ENCODE measurements around the gene TMEM225. TPM values are rescaled to one million over a fixed set of nuclear protein-coding genes. Genes with fewer than 3 reads are reported as not detected.

TMEM225 gene
- total RNA-seq (not detected), total RNA-seq (0 reads per million in 29 experiments)
- not detected for total RNA-seq (2013)

DNA sequence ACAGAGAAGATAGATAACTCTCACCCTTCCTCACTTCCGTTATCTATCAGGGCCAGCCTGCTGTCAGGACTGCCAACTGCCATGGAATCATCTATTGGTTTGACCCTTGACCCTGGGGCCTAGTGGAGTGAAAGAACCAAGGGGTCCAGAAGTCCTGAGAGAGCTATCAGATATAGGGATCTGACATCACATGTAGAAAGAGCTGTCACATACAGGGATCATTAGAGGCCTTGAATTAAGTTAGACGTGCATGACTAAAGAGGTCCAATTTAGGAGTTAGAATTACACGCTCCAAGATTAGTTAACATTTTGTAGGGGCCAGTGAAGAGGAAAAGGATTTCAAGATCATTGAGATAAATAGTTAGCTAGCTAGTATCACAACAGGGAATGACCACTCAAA is at the start of gene TMEM225:
TMEM225 (minus strand) TSS at position 101 of the 400 bp plus-strand sequence. CDS start 245 bp downstream, outside the sequence.
- DNase-seq (no peak), ATAC-seq (replicated peaks in 1 of 4) (no peak)
- H3K27ac Mint-ChIP-seq: no peak within 1 kb of the TSS
- ChIA-PET CTCF (interaction anchor here in 1 of 2 donors (0.6 kb wide), 1 partner anchor 26 kb away, joined by 3 read pairs; no protein-coding TSS in a partner anchor), POLR2A (no interaction called here)
- Histone ChIP-seq H3K27ac (ENCODE audit: low read length) (no peak within 1 kb of the TSS), H3K27me3 (replicated peaks in 1 of 2; ENCODE audit: control insufficient read depth in 2 of 2, extremely low read depth in 1 of 2, insufficient read depth in 2 of 2, low read length in 1 of 2) (no peaks in the 10 kb centered on the region), H3K9me3 (no peaks in the 10 kb centered on the region), H3K4me3 (ENCODE audit: control insufficient read depth in 1 of 2, extremely low read depth in 1 of 2, low read length in 1 of 2) (no peak within 1 kb of the TSS), H3K4me1 (ENCODE audit: control insufficient read depth in 1 of 2, extremely low read depth in 1 of 2, insufficient read depth in 2 of 2, low read length in 2 of 2) (no peaks in the 10 kb centered on the region), H3K36me3 (ENCODE audit: control insufficient read depth in 2 of 2, extremely low read depth in 1 of 2, insufficient read depth in 1 of 2, low read length in 1 of 2) (no peaks in the 10 kb centered on the region)
- H3K4me1 Mint-ChIP-seq: no peaks in the 10 kb centered on the region
- H3K27me3 Mint-ChIP-seq: peaks cover under 1 to 5% of the 10 kb centered on the region in 2 donors
- no peaks in the 10 kb centered on the region for H3K36me3 Mint-ChIP-seq
- H3K4me3 Mint-ChIP-seq: no peak within 1 kb of the TSS
- H3K9me3 Mint-ChIP-seq: peaks cover 0 to 4% (median 0%) of the 10 kb centered on the region in 3 donors
- WGBS (ENCODE audit: insufficient coverage): 97% methylated on average over 2 of the region's 3 CpGs

GRCh38 chr11:123924027-123924426 is 38.6 kb upstream of the TMEM225 start:
- ATAC-seq (replicated peaks in 1 of 4) (no peak), DNase-seq (no peak)
- Histone ChIP-seq H3K4me1 (ENCODE audit: control insufficient read depth in 1 of 2, extremely low read depth in 1 of 2, insufficient read depth in 2 of 2, low read length in 2 of 2) (no peaks in the 10 kb centered on the region), H3K9me3 (no peaks in the 10 kb centered on the region), H3K4me3 (ENCODE audit: control insufficient read depth in 1 of 2, extremely low read depth in 1 of 2, low read length in 1 of 2) (no peak overlapping the region), H3K27me3 (replicated peaks in 1 of 2; ENCODE audit: control insufficient read depth in 2 of 2, extremely low read depth in 1 of 2, insufficient read depth in 2 of 2, low read length in 1 of 2) (no peaks in the 10 kb centered on the region), H3K27ac (ENCODE audit: low read length) (no peak overlapping the region), H3K36me3 (ENCODE audit: control insufficient read depth in 2 of 2, extremely low read depth in 1 of 2, insufficient read depth in 1 of 2, low read length in 1 of 2) (no peaks in the 10 kb centered on the region)
- Mint-ChIP-seq H3K36me3 (no peaks in the 10 kb centered on the region), H3K27me3 (peaks cover 0 to 4% of the 10 kb centered on the region in 2 donors), H3K4me1 (no peaks in the 10 kb centered on the region), H3K4me3 (no peak overlapping the region), H3K27ac (no peak overlapping the region), H3K9me3 (no peaks in the 10 kb centered on the region)
- WGBS (ENCODE audit: insufficient coverage): no CpG with 5 or more reads among the region's 1 CpG
- CTCF ChIA-PET: no interaction called here
- POLR2A ChIA-PET: no interaction called here

GRCh38 chr11:123920943-123921342 is 35.5 kb upstream of the TMEM225 start:
- CTCF ChIA-PET: no interaction called here
- POLR2A ChIA-PET: no interaction called here
- Histone ChIP-seq H3K9me3 (no peaks in the 10 kb centered on the region), H3K27me3 (replicated peaks in 1 of 2; ENCODE audit: control insufficient read depth in 2 of 2, extremely low read depth in 1 of 2, insufficient read depth in 2 of 2, low read length in 1 of 2) (no peaks in the 10 kb centered on the region), H3K4me3 (ENCODE audit: control insufficient read depth in 1 of 2, extremely low read depth in 1 of 2, low read length in 1 of 2) (no peak overlapping the region), H3K36me3 (ENCODE audit: control insufficient read depth in 2 of 2, extremely low read depth in 1 of 2, insufficient read depth in 1 of 2, low read length in 1 of 2) (no peaks in the 10 kb centered on the region), H3K27ac (ENCODE audit: low read length) (no peak overlapping the region), H3K4me1 (ENCODE audit: control insufficient read depth in 1 of 2, extremely low read depth in 1 of 2, insufficient read depth in 2 of 2, low read length in 2 of 2) (no peaks in the 10 kb centered on the region)
- H3K27me3 Mint-ChIP-seq: no peaks in the 10 kb centered on the region
- DNase-seq (no peak), ATAC-seq (replicated peaks in 1 of 4) (no peak)
- no peaks in the 10 kb centered on the region for H3K4me1 Mint-ChIP-seq
- H3K27ac Mint-ChIP-seq: no peak overlapping the region
- no CpG with 5 or more reads among the region's 3 CpGs for WGBS (ENCODE audit: insufficient coverage)
- no peak overlapping the region for H3K4me3 Mint-ChIP-seq
- no peaks in the 10 kb centered on the region for H3K36me3 Mint-ChIP-seq
- H3K9me3 Mint-ChIP-seq: no peaks in the 10 kb centered on the region

GRCh38 chr11:123905826-123906225 is 20.4 kb upstream of the TMEM225 start:
- H3K27ac ChIP-seq (ENCODE audit: low read length): no peak overlapping the region
- H3K4me1 ChIP-seq (ENCODE audit: control insufficient read depth in 1 of 2, extremely low read depth in 1 of 2, insufficient read depth in 2 of 2, low read length in 2 of 2): no peaks in the 10 kb centered on the region
- CTCF ChIA-PET: no interaction called here
- H3K36me3 ChIP-seq (ENCODE audit: control insufficient read depth in 2 of 2, extremely low read depth in 1 of 2, insufficient read depth in 1 of 2, low read length in 1 of 2): no peaks in the 10 kb centered on the region
- Mint-ChIP-seq H3K4me3 (no peak overlapping the region), H3K9me3 (no peaks in the 10 kb centered on the region), H3K27ac (no peak overlapping the region), H3K4me1 (no peaks in the 10 kb centered on the region), H3K27me3 (peaks cover 0 to 15% of the 10 kb centered on the region in 2 donors), H3K36me3 (no peaks in the 10 kb centered on the region)
- ATAC-seq (replicated peaks in 1 of 4): no peak
- no peaks in the 10 kb centered on the region for H3K27me3 ChIP-seq (replicated peaks in 1 of 2; ENCODE audit: control insufficient read depth in 2 of 2, extremely low read depth in 1 of 2, insufficient read depth in 2 of 2, low read length in 1 of 2)
- no peak overlapping the region for H3K4me3 ChIP-seq (ENCODE audit: control insufficient read depth in 1 of 2, extremely low read depth in 1 of 2, low read length in 1 of 2)
- H3K9me3 ChIP-seq: no peaks in the 10 kb centered on the region
- no peak for DNase-seq
- POLR2A ChIA-PET: no interaction called here
- 67% methylated on average over 2 of the region's 3 CpGs for WGBS (ENCODE audit: insufficient coverage)

DNA sequence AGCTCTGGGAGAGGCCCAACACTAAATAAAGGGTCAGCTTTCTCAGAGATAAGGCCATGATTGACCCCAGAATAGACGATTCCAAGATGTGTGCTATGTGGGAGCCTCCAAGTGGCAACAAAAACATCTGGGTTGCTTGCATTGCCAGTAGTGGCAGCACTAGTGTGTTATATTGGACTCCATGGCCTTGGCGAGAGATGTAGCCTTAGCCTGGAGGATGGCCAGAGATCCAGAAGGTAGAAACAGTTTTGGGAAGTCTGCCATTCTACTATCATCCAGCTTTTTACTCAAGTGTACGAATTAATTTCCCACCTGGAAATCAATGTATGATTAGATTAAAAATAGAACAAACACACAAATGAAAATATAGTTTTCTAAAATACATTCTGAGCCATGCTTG is 19.5 kb upstream of the TMEM225 start:
- DNase-seq: no peak
- Mint-ChIP-seq H3K4me1 (no peaks in the 10 kb centered on the region), H3K27ac (no peak overlapping the region), H3K27me3 (peaks cover 0 to 16% of the 10 kb centered on the region in 2 donors), H3K36me3 (no peaks in the 10 kb centered on the region), H3K9me3 (no peaks in the 10 kb centered on the region), H3K4me3 (no peak overlapping the region)
- no peak for ATAC-seq (replicated peaks in 1 of 4)
- ChIA-PET POLR2A (no interaction called here), CTCF (no interaction called here)
- Histone ChIP-seq H3K27ac (ENCODE audit: low read length) (no peak overlapping the region), H3K4me3 (ENCODE audit: control insufficient read depth in 1 of 2, extremely low read depth in 1 of 2, low read length in 1 of 2) (no peak overlapping the region), H3K9me3 (no peaks in the 10 kb centered on the region), H3K36me3 (ENCODE audit: control insufficient read depth in 2 of 2, extremely low read depth in 1 of 2, insufficient read depth in 1 of 2, low read length in 1 of 2) (no peaks in the 10 kb centered on the region), H3K4me1 (ENCODE audit: control insufficient read depth in 1 of 2, extremely low read depth in 1 of 2, insufficient read depth in 2 of 2, low read length in 2 of 2) (no peaks in the 10 kb centered on the region), H3K27me3 (replicated peaks in 1 of 2; ENCODE audit: control insufficient read depth in 2 of 2, extremely low read depth in 1 of 2, insufficient read depth in 2 of 2, low read length in 1 of 2) (no peaks in the 10 kb centered on the region)
- WGBS (ENCODE audit: insufficient coverage): 71% methylated on average over 1 of the region's 3 CpGs

GRCh38 chr11:123903932-123904331 is 18.5 kb upstream of the TMEM225 start:
- ATAC-seq (replicated peaks in 1 of 4) (no peak), DNase-seq (no peak)
- Mint-ChIP-seq H3K27me3 (peaks cover 0 to 20% of the 10 kb centered on the region in 2 donors), H3K9me3 (no peaks in the 10 kb centered on the region), H3K27ac (no peak overlapping the region), H3K36me3 (no peaks in the 10 kb centered on the region), H3K4me1 (no peaks in the 10 kb centered on the region), H3K4me3 (no peak overlapping the region)
- WGBS (ENCODE audit: insufficient coverage): no CpG with 5 or more reads among the region's 2 CpGs
- ChIA-PET CTCF (no interaction called here), POLR2A (no interaction called here)
- Histone ChIP-seq H3K27me3 (replicated peaks in 1 of 2; ENCODE audit: control insufficient read depth in 2 of 2, extremely low read depth in 1 of 2, insufficient read depth in 2 of 2, low read length in 1 of 2) (no peaks in the 10 kb centered on the region), H3K4me3 (ENCODE audit: control insufficient read depth in 1 of 2, extremely low read depth in 1 of 2, low read length in 1 of 2) (no peak overlapping the region), H3K27ac (ENCODE audit: low read length) (no peak overlapping the region), H3K9me3 (no peaks in the 10 kb centered on the region), H3K36me3 (ENCODE audit: control insufficient read depth in 2 of 2, extremely low read depth in 1 of 2, insufficient read depth in 1 of 2, low read length in 1 of 2) (no peaks in the 10 kb centered on the region), H3K4me1 (ENCODE audit: control insufficient read depth in 1 of 2, extremely low read depth in 1 of 2, insufficient read depth in 2 of 2, low read length in 2 of 2) (no peaks in the 10 kb centered on the region)

DNA sequence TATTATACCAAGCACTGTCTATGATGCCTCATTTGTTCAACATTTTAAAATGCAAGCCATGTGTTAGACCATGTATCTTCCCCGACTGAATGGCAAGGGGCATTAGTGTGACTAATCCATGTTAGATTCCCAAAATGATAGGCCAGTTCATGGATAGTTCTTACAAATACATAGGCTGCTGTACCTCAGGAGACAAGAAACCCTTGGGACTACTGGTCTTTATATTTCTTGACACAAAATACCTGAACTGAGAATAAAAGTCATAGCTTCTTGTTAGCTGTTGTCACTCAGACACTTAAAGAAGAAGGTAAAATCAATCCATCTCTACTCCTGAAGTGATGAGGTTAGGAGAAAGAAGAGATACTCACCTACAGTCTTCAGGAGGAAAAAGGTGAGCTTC is 16.4 kb upstream of the TMEM225 start, which contains the start of gene OR8D4:
OR8D4 (plus strand) TSS at position 301 of the 400 bp plus-strand sequence. CDS start 4,265 bp downstream, outside the sequence.
- ChIA-PET POLR2A (no interaction called here), CTCF (no interaction called here)
- Mint-ChIP-seq H3K27me3 (peaks cover 0 to 20% of the 10 kb centered on the region in 2 donors), H3K4me3 (no peak within 1 kb of the TSS), H3K36me3 (no peaks in the 10 kb centered on the region), H3K27ac (no peak within 1 kb of the TSS), H3K4me1 (no peaks in the 10 kb centered on the region), H3K9me3 (no peaks in the 10 kb centered on the region)
- Histone ChIP-seq H3K9me3 (no peaks in the 10 kb centered on the region), H3K36me3 (ENCODE audit: control insufficient read depth in 2 of 2, extremely low read depth in 1 of 2, insufficient read depth in 1 of 2, low read length in 1 of 2) (no peaks in the 10 kb centered on the region), H3K27ac (ENCODE audit: low read length) (no peak within 1 kb of the TSS), H3K4me1 (ENCODE audit: control insufficient read depth in 1 of 2, extremely low read depth in 1 of 2, insufficient read depth in 2 of 2, low read length in 2 of 2) (no peaks in the 10 kb centered on the region), H3K4me3 (ENCODE audit: control insufficient read depth in 1 of 2, extremely low read depth in 1 of 2, low read length in 1 of 2) (no peak within 1 kb of the TSS), H3K27me3 (replicated peaks in 1 of 2; ENCODE audit: control insufficient read depth in 2 of 2, extremely low read depth in 1 of 2, insufficient read depth in 2 of 2, low read length in 1 of 2) (no peaks in the 10 kb centered on the region)
- no CpG with 5 or more reads among the region's 1 CpG for WGBS (ENCODE audit: insufficient coverage)
- DNase-seq (no peak), ATAC-seq (replicated peaks in 1 of 4) (no peak)

Data from T-cell (primary cell).